Choroid plexus epithelial cell (primary cell): ENCODE results near the gene MAD1L1.

ENCODE experiments used
- DNase-seq: peaks from one replicate; pipeline ENCODE4 v3.0.0-alpha.2; 2010; ENCODE audit warnings: low read depth
- H3K4me3 ChIP-seq: 2 replicates; pipeline ENCODE4 v1.5.1; 2011; ENCODE audit warnings: low read depth, mild to moderate bottlenecking, control low read depth, low read length, moderate library complexity
- CTCF ChIP-seq: conservative IDR thresholded peaks from 2 replicates; pipeline ENCODE4 v1.5.1; 2011; ENCODE audit warnings: low read depth, mild to moderate bottlenecking, control low read depth, inconsistent platforms, low read length, moderate library complexity

Gene MAD1L1

DNA sequence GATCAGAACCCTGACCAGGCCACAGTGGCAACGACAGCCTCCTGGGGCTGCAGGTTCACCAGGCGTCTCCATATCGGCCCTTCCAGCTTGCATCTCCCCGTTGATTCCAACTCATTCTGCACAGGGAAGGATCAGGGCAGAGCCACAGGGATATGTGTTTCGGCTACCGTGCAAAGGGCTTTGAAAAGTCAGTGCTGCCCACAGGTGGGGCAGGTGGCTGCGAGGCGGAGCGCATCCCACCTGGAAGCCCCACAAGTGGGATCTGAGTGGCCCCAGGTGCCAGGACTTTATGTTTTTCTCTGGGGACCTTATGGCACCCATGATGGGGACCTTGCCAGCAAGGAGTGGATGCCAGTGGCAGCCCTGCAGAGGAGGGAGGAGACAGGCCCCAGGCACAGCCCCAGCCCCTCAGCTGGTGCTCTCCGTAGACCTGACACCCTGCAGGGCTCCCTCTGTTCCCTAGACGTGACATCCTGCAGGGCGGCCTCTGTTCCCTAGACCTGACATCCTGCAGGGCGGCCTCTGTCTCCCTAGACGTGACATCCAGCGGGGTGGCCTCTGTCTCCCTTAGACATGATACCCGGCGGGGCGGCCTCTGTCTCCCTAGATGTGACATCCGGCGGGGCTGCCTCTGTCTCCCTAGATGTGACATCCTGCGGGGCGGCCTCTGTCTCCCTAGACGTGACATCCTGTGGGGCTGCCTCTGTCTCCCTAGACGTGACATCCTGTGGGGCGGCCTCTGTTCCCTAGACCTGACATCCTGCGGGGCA is 373.3 kb downstream of the MAD1L1 start:
- DNase-seq = no peak
- no peak for TF ChIP-seq CTCF
- H3K4me3 ChIP-seq = no peak overlapping the region

- no peak for TF ChIP-seq CTCF
- DNase-seq = no peak
- H3K4me3 ChIP-seq = no peak overlapping the region
Measured at GRCh38 chr7:1858435-1859265, 374.1 kb downstream of the MAD1L1 start.

DNA sequence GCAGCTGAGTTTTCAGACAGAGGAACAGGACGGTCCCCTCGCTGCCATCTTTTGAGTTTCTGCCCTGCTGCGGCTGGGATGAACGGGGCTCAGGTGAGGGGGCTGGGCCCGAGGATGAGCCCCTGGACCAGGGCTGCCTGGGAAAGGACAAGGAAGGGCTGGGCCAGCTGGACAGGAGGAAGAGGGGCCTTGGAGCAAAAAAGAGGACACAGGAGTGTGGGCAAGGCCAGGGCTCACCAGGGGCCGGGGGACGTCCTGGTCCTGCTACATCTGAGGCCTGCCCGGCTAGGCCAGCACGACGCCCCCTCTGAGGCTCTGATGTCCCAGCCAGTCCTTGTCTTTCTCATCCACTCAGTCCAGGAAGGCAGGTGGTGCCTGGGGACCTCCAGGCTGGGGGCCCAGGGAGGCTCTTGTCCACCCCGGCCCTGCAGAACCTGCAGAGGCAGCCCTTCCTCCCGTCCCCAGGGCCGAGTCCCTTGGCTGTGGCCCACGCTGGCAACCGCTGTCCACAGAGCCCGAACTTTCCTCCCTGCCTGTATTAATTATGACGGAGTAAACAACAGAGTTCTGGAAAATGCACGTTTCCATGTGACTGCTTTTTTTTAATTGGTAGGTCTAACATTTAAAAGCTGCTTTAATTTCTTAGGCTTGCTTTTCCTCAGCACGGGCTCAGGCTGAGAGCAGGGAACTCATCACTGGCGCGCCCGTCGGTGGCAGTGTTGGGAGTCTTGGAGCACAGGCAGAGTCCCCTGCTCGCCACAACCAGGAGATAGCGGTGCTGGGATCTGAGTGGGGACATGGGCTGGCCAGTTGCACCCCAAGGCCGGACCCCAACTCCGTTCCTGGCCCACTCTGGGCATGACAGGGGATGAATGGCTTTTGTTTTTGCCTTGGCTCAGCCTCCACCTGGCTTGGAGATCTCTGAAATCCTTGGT is 375.0 kb downstream of the MAD1L1 start:
- no peak for TF ChIP-seq CTCF
- no peak for DNase-seq

DNA sequence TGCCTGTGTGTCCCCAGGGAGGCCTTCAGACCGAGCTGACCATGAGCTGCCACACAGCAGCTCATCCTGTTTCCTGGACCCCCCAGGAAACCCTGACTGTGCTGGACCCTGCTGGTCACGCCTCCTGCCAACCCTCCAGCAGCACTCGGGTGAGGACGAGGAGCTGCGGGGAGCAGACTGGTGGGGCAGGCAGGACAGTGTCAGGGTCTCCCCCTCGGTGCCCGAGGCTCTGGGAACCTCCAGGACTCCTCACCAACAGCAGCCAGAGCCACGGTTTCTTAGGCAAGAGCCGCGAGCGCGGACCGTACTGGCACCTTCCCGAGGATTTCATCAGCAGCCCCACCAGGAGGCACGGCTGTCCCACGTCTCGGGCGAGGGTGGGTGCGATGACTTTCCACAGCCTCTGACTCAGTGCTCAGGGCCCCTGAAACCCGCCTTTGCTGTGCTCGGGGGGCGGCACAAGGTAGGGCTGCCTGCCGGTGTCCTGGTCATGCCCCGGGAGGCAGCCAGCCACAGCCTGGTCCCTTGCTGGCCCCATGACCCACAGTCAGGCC is 375.8 kb downstream of the MAD1L1 start:
- no peak for DNase-seq
- no peak for TF ChIP-seq CTCF

More for the DNA sequence above, 375.0 kb downstream of the MAD1L1 start:
- H3K4me3 ChIP-seq = no peak overlapping the region

DNA sequence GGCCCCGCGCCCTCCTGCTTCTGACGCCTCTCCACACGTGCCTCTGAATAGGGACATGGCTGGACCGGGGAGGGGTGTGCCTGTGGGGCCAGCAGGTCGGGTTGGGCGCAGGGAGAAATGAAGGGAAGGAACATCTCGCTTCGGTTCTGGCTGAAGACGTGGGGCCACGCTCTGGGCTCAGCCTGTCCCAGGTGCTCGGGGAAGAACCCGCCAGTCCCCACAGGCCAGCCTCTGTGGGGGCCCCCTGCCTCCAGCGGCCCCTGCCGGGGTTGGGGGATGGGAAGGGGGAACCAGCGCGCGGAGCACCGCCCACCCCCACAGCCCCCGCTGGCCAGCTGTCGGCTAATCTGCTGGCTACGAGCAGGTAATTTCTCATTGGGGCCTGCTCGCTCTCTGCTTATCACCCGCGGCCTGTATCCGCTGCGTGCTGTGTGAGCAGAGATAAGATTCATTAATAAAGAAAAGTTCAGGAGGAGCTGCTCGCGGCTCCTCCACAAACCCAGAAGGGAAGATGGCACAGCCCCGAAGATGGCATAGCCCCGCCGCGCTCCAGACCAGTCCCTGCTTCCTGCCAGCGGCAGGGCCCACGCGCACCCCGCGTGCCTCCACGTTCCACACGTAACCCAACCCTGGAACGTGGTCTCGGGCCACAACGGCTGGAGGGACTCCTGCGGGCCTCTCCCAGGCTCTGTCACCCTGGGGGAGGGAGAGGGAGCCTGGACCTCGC is 376.4 kb downstream of the MAD1L1 start:
- no peak overlapping the region for H3K4me3 ChIP-seq
- no peak for DNase-seq
- TF ChIP-seq CTCF = no peak

More for the DNA sequence above, 375.8 kb downstream of the MAD1L1 start:
- H3K4me3 ChIP-seq = no peak overlapping the region

GRCh38 chr7:1855725-1856160 is 377.0 kb downstream of the MAD1L1 start:
- no peak for DNase-seq
- H3K4me3 ChIP-seq = no peak overlapping the region
- no peak for TF ChIP-seq CTCF
